Panc1 (cell line): ENCODE data around the gene CCDC6. TPM values are rescaled to one million over a fixed set of nuclear protein-coding genes. Genes with fewer than 3 reads are reported as not detected.

Source experiments
- ATAC-seq: fragments of 200-7000 bp; cut with Tn5 transposase; 2 replicates; pipeline ENCODE4 v1.9.1; 2020; ENCODE audit warnings: mild to moderate bottlenecking, moderate library complexity
- BruUV-seq: library from RNA; stranded (reverse); fragments of 400-500 nt; replicated peaks from 2 replicates; lab custom pipeline; 2021; lab: Mats Ljungman, UMichigan
- CTCF ChIA-PET: fragments of 300-600 bp; sonication (Branson Sonifier 250); formaldehyde crosslinking; loops from one replicate; lab custom pipeline; 2022; ENCODE audit warnings: antibody characterized with exemption; lab: Charles Lee
- POLR2A ChIA-PET: fragments of 300-600 bp; sonication (Branson Sonifier 250); formaldehyde crosslinking; loops from one replicate; lab custom pipeline; 2022; ENCODE audit warnings: antibody characterized with exemption; lab: Charles Lee
- DNase-seq: peaks from one replicate; pipeline ENCODE4 v3.0.0-alpha.2; 2010; ENCODE audit warnings: low read depth, low spot score
- H3K27ac ChIP-seq: 2 replicates; pipeline ENCODE4 v1.5.1; 2011; ENCODE audit warnings: mild to moderate bottlenecking, low read length, inconsistent platforms
- H3K27me3 ChIP-seq: fragments of 200-500 bp; sonication (Bioruptor generic); 2 replicates; pipeline ENCODE4 v1.6.0; 2014; ENCODE audit warnings: low read length, inconsistent platforms; ENCODE audit not compliant: control insufficient read depth, insufficient read depth
- H3K36me3 ChIP-seq: fragments of 200-500 bp; sonication (Bioruptor generic); 2 replicates; pipeline ENCODE4 v1.5.1; 2014; ENCODE audit warnings: inconsistent platforms, mild to moderate bottlenecking, low read length, moderate library complexity; ENCODE audit not compliant: control insufficient read depth, insufficient read depth
- H3K4me1 ChIP-seq: 2 replicates; pipeline ENCODE4 v1.5.1; 2011; ENCODE audit warnings: inconsistent platforms, mild to moderate bottlenecking, low read length, moderate library complexity; ENCODE audit not compliant: control insufficient read depth, insufficient read depth
- H3K4me3 ChIP-seq, 2 experiments: 2 replicates each; pipeline ENCODE4 v1.5.1; 2011 to 2012; ENCODE audit warnings: low read depth in 2 of 2, low read length in 2 of 2, mild to moderate bottlenecking in 2 of 2, inconsistent platforms in 1 of 2, moderate library complexity in 1 of 2
- H3K9me3 ChIP-seq: fragments of 200-500 bp; sonication (Bioruptor generic); 2 replicates; pipeline ENCODE4 v1.5.1; 2014; ENCODE audit warnings: low read depth, mild to moderate bottlenecking, inconsistent platforms, low read length, moderate library complexity; ENCODE audit not compliant: control insufficient read depth, insufficient read depth
- POLR2AphosphoS5 ChIP-seq: IDR thresholded peaks from 2 replicates; pipeline ENCODE4 v1.6.1; 2012; ENCODE audit warnings: mild to moderate bottlenecking, low read depth, low read length, moderate library complexity
- SIN3A ChIP-seq: IDR thresholded peaks from 2 replicates; pipeline ENCODE4 v1.6.1; 2012; ENCODE audit warnings: low read depth, mild to moderate bottlenecking, low read length, moderate library complexity, borderline replicate concordance; ENCODE audit not compliant: insufficient read depth
- TCF7L2 ChIP-seq: IDR thresholded peaks from 2 replicates; pipeline ENCODE4 v1.6.1; 2011; ENCODE audit warnings: mild to moderate bottlenecking, low read depth, low read length, inconsistent platforms
- in situ Hi-C: cut with HindIII; loops from 2 replicates; pipeline ENCODE4 v1.10.0; 2016; ENCODE audit warnings: low sequenced_read_pairs, low pct_unique_long_range_greater_than_20kb
- intact Hi-C: fragments of 100-400 bp; cut with micrococcal nuclease; formaldehyde crosslinking; loops from one replicate; pipeline ENCODE4 v1.10.0; 2022; ENCODE audit not compliant: unreplicated experiment
- total RNA-seq: library from RNA; stranded (reverse); gene quantifications from one replicate; pipeline ENCODE4 v1.2.1, GENCODE V29; 2021; ENCODE audit not compliant: unreplicated experiment
- TF ChIP-seq, protein P1 (sequence below), 2 experiments: IDR thresholded peaks; 2 replicates each; pipeline ENCODE4 v1.6.1; 2011 to 2012; ENCODE audit warnings: low read depth in 2 of 2, control low read depth in 1 of 2, low read length in 1 of 2, mild to moderate bottlenecking in 1 of 2, moderate library complexity in 1 of 2; ENCODE audit not compliant: insufficient read depth in 1 of 2
- TF ChIP-seq, protein P2 (sequence below): fragments of 450-650 bp; IDR thresholded peaks from 2 replicates; pipeline ENCODE4 v1.5.1; 2017; ENCODE audit warnings: mild to moderate bottlenecking

Gene CCDC6
- total RNA-seq, 1 experiment from 2014 or later: 48.7 TPM

DNA sequence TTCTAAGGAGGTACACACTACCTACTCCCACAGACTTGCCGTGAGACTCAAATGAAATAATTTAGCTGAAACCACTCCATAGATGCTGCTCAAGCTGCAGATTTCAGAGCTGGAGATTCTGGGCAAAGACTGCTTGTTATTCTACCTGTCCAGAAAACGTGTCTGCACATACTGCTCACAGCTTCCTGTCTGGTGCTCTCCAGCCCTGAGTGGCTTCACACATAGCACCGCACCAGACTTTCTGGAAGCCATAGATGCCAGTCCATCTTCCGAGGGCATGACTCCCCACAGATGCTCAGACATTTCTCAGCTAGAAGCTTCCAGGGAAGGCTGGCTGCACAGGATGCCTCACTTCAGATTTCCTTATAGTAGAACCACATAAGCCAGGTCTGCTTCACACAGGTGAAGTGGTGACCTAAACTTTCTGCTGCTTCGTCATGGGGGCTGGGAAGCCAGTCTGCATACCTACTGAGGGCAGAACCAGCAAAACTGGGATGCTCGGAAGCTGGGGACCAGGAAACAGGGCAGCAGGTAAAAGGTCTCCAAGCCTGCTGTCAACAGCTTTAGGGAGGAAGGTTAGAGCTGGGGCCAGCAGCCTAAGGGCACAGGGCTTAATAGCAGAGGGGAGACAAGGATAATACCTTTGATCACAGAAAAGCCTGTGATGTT lies 18.2 kb downstream of the CCDC6 start:
- in situ Hi-C loops: no loop called here
- ChIA-PET POLR2A (no interaction called here), CTCF (no interaction called here)
- Histone ChIP-seq H3K4me3 (no peak overlapping the region), H3K4me1 (peaks cover 8% of the 10 kb centered on the region), H3K36me3 (no peaks in the 10 kb centered on the region), H3K9me3 (no peaks in the 10 kb centered on the region), H3K27me3 (no peaks in the 10 kb centered on the region), H3K27ac (no peak overlapping the region)
- intact Hi-C loops: no loop called here
- DNase-seq (no peak), ATAC-seq (no peak)
- no TSS peak for BruUV-seq
- TF ChIP-seq, protein P1, sequence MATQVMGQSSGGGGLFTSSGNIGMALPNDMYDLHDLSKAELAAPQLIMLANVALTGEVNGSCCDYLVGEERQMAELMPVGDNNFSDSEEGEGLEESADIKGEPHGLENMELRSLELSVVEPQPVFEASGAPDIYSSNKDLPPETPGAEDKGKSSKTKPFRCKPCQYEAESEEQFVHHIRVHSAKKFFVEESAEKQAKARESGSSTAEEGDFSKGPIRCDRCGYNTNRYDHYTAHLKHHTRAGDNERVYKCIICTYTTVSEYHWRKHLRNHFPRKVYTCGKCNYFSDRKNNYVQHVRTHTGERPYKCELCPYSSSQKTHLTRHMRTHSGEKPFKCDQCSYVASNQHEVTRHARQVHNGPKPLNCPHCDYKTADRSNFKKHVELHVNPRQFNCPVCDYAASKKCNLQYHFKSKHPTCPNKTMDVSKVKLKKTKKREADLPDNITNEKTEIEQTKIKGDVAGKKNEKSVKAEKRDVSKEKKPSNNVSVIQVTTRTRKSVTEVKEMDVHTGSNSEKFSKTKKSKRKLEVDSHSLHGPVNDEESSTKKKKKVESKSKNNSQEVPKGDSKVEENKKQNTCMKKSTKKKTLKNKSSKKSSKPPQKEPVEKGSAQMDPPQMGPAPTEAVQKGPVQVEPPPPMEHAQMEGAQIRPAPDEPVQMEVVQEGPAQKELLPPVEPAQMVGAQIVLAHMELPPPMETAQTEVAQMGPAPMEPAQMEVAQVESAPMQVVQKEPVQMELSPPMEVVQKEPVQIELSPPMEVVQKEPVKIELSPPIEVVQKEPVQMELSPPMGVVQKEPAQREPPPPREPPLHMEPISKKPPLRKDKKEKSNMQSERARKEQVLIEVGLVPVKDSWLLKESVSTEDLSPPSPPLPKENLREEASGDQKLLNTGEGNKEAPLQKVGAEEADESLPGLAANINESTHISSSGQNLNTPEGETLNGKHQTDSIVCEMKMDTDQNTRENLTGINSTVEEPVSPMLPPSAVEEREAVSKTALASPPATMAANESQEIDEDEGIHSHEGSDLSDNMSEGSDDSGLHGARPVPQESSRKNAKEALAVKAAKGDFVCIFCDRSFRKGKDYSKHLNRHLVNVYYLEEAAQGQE (IDR thresholded peaks at IDR 0.05; ENCODE audit: insufficient read depth in 1 of 2, low read depth in 2 of 2, low read length in 1 of 2): no peak
- TF ChIP-seq SIN3A (no peak), POLR2AphosphoS5 (no peak)

DNA sequence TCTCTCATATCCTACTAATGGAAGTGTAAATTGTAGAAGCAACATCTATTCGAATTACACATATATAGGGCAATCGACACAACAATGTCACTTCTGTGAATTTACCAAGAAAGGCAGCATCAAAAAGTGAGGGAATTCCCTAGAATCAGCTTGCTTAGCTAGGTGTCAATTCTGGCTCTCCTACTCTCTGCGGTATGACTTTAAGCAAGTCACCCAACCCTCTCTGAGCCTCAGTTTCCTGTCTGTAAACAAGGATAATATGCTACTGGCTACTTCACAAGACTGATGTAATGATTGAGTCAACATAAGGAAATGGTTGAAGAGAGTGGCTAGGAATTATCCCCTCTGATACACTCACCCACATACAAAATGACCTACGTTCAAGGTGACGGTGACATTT lies 19.4 kb downstream of the CCDC6 start:
- H3K27me3 ChIP-seq: no peaks in the 10 kb centered on the region
- ATAC-seq (no peak), DNase-seq (no peak)
- BruUV-seq: no TSS peak
- in situ Hi-C loops (no loop called here), intact Hi-C loops (no loop called here)
- no peak overlapping the region for H3K4me3 ChIP-seq
- H3K4me1 ChIP-seq: peaks cover 6% of the 10 kb centered on the region
- H3K9me3 ChIP-seq: no peaks in the 10 kb centered on the region
- TF ChIP-seq TCF7L2 (no peak), POLR2AphosphoS5 (no peak), SIN3A (no peak)
- TF ChIP-seq, protein P1 (IDR thresholded peaks at IDR 0.05; ENCODE audit: insufficient read depth in 1 of 2, low read depth in 2 of 2, low read length in 1 of 2): no peak
- TF ChIP-seq, protein P2, sequence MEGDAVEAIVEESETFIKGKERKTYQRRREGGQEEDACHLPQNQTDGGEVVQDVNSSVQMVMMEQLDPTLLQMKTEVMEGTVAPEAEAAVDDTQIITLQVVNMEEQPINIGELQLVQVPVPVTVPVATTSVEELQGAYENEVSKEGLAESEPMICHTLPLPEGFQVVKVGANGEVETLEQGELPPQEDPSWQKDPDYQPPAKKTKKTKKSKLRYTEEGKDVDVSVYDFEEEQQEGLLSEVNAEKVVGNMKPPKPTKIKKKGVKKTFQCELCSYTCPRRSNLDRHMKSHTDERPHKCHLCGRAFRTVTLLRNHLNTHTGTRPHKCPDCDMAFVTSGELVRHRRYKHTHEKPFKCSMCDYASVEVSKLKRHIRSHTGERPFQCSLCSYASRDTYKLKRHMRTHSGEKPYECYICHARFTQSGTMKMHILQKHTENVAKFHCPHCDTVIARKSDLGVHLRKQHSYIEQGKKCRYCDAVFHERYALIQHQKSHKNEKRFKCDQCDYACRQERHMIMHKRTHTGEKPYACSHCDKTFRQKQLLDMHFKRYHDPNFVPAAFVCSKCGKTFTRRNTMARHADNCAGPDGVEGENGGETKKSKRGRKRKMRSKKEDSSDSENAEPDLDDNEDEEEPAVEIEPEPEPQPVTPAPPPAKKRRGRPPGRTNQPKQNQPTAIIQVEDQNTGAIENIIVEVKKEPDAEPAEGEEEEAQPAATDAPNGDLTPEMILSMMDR: no peak
- no peaks in the 10 kb centered on the region for H3K36me3 ChIP-seq
- H3K27ac ChIP-seq: no peak overlapping the region
- ChIA-PET CTCF (no interaction called here), POLR2A (no interaction called here)
